Activated CD4-positive, alpha-beta T cell treated with anti-CD3 and anti-CD28 coated beads, Interleukin-2, amount 10 ng/mL, durations not matched to agents 7 days and 5 days (primary cell): Measurements from ENCODE around the gene PNPLA2. TPM values are rescaled to one million over a fixed set of nuclear protein-coding genes. Genes with fewer than 3 reads are reported as not detected.
A peak's percentile ranks its signal among the peaks of the same experiment; 100 is the strongest.

Experiments
- CTCF ChIA-PET: fragments of 350-600 bp; sonication (Branson Sonifier 250); formaldehyde crosslinking; loops from one replicate; lab custom pipeline; 2021; ENCODE audit warnings: antibody characterized with exemption; lab: Charles Lee
- POLR2A ChIA-PET: fragments of 350-600 bp; sonication (Branson Sonifier 250); formaldehyde crosslinking; loops from one replicate; lab custom pipeline; 2021; ENCODE audit warnings: antibody characterized with exemption; lab: Charles Lee
- DNase-seq: peaks from one replicate; pipeline ENCODE4 v3.0.0-alpha.2; 2020
- H3K27ac Mint-ChIP-seq: one replicate; pipeline ENCODE4 v1.8.0; 2021; ENCODE audit warnings: mild to moderate bottlenecking, moderate library complexity, mixed read lengths
- H3K27me3 Mint-ChIP-seq: one replicate; pipeline ENCODE4 v1.8.0; 2021; ENCODE audit warnings: mixed read lengths
- H3K36me3 Mint-ChIP-seq: one replicate; pipeline ENCODE4 v1.8.0; 2021; ENCODE audit warnings: low read depth, mixed read lengths
- H3K4me1 Mint-ChIP-seq: one replicate; pipeline ENCODE4 v1.8.0; 2021; ENCODE audit warnings: mixed read lengths
- H3K4me3 Mint-ChIP-seq: one replicate; pipeline ENCODE4 v1.8.0; 2021; ENCODE audit warnings: mild to moderate bottlenecking, moderate library complexity, mixed read lengths
- H3K9me3 Mint-ChIP-seq: one replicate; pipeline ENCODE4 v1.8.0; 2021; ENCODE audit warnings: mixed read lengths
- total RNA-seq, 2 experiments: library from RNA; stranded (reverse); gene quantifications; one replicate each; pipeline ENCODE4 v1.2.3, GENCODE V29; 2021

PNPLA2 gene
- total RNA-seq, 2 experiments from 2014 or later = 68.9 to 71.9 TPM

- DNase-seq = peak; percentile 97
- H3K27ac Mint-ChIP-seq = peak overlapping the region; percentile 92
- peaks cover 7% of the 10 kb centered on the region for H3K36me3 Mint-ChIP-seq
- H3K4me1 Mint-ChIP-seq = peaks cover 21% of the 10 kb centered on the region
- POLR2A ChIA-PET = interaction anchor here (1.1 kb wide), 1 partner anchor 11 kb away, joined by 3 read pairs; the partner anchor contains the start of gene RPLP2
- no peaks in the 10 kb centered on the region for H3K9me3 Mint-ChIP-seq
- CTCF ChIA-PET = interaction anchor here (1.0 to 2.1 kb wide), 7 partner anchors 10 to 30 kb away, joined by 3 to 12 read pairs (median 5); partner anchors contain the start of genes CEND1, POLR2L, RPLP2 and TSPAN4
- H3K4me3 Mint-ChIP-seq = peak overlapping the region; percentile 84
- H3K27me3 Mint-ChIP-seq = no peaks in the 10 kb centered on the region
These were observed 1.4 kb downstream of the PNPLA2 start for GRCh38 chr11:819943-820649.

- Mint-ChIP-seq H3K4me1 (peaks cover 21% of the 10 kb centered on the region), H3K36me3 (peaks cover 10% of the 10 kb centered on the region), H3K27ac (peak overlapping the region; percentile 19), H3K9me3 (no peaks in the 10 kb centered on the region), H3K27me3 (no peaks in the 10 kb centered on the region), H3K4me3 (peak overlapping the region; percentile 84)
- POLR2A ChIA-PET = no interaction called here
- DNase-seq = no peak
- CTCF ChIA-PET = interaction anchor here (1.0 to 2.1 kb wide), 2 partner anchors 10 to 21 kb away, joined by 4 to 6 read pairs; partner anchors contain the start of genes POLR2L and TSPAN4
These were observed 2.2 kb downstream of the PNPLA2 start for GRCh38 chr11:820655-821511.

DNA sequence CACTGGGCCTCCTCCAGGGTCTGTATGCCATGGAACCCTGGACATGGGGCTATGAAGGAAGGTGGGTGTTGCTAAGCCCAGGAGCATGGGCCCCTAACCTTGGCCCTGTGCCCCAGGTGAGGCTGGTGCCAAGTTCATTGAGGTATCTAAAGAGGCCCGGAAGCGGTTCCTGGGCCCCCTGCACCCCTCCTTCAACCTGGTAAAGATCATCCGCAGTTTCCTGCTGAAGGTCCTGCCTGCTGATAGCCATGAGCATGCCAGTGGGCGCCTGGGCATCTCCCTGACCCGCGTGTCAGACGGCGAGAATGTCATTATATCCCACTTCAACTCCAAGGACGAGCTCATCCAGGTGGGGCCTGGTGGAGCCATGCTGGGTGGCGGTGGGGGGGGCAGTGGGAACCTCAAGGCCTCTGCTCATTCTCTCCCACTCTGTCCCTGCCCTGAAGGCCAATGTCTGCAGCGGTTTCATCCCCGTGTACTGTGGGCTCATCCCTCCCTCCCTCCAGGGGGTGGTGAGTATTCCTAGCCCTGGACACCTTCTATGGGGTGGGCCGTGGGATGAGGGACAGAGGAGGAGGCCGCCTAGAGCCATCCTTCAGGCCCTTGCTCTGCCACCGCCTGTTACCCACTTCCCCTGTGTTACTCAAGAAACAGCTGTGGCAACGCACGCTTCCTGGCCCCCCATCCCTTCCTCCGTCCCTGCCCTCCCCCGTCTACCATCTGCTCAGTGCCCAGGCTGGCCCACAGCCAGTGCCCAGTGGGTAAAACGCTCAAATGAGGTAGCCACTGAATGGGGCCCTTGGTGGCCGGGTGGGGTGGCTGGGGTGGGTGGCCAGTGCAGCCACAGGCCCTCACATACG lies 3.0 kb downstream of the PNPLA2 start:
- H3K27ac Mint-ChIP-seq = no peak overlapping the region
- no peak for DNase-seq
- H3K27me3 Mint-ChIP-seq = no peaks in the 10 kb centered on the region
- H3K9me3 Mint-ChIP-seq = no peaks in the 10 kb centered on the region
- H3K4me3 Mint-ChIP-seq = peak overlapping the region; percentile 84
- POLR2A ChIA-PET = no interaction called here
- H3K4me1 Mint-ChIP-seq = peaks cover 26% of the 10 kb centered on the region
- CTCF ChIA-PET = no interaction called here
- peaks cover 10% of the 10 kb centered on the region for H3K36me3 Mint-ChIP-seq

GRCh38 chr11:823441-824291 lies 5.0 kb downstream of the PNPLA2 start:
- DNase-seq = no peak
- ChIA-PET CTCF (interaction anchor here (0.5 to 1.2 kb wide), 2 partner anchors 24 to 111 kb away, joined by 3 to 5 read pairs; no protein-coding TSS in a partner anchor), POLR2A (no interaction called here)
- peaks cover 10% of the 10 kb centered on the region for H3K36me3 Mint-ChIP-seq
- H3K4me3 Mint-ChIP-seq = no peak overlapping the region
- peaks cover 13% of the 10 kb centered on the region for H3K27me3 Mint-ChIP-seq
- H3K4me1 Mint-ChIP-seq = peaks cover 36% of the 10 kb centered on the region
- no peak overlapping the region for H3K27ac Mint-ChIP-seq
- no peaks in the 10 kb centered on the region for H3K9me3 Mint-ChIP-seq

DNA sequence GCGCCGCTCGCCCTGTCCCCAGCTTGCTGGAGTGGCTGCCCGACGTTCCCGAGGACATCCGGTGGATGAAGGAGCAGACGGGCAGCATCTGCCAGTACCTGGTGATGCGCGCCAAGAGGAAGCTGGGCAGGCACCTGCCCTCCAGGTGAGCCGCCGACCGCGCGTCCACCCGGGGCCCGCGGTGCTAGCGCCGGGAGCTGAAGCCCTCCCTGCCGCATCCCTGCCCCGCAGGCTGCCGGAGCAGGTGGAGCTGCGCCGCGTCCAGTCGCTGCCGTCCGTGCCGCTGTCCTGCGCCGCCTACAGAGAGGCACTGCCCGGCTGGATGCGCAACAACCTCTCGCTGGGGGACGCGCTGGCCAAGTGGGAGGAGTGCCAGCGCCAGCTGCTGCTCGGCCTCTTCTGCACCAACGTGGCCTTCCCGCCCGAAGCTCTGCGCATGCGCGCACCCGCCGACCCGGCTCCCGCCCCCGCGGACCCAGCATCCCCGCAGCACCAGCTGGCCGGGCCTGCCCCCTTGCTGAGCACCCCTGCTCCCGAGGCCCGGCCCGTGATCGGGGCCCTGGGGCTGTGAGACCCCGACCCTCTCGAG lies 5.7 kb downstream of the PNPLA2 start:
- POLR2A ChIA-PET = no interaction called here
- Mint-ChIP-seq H3K4me3 (no peak overlapping the region), H3K27me3 (peaks cover 20% of the 10 kb centered on the region)

DNA sequence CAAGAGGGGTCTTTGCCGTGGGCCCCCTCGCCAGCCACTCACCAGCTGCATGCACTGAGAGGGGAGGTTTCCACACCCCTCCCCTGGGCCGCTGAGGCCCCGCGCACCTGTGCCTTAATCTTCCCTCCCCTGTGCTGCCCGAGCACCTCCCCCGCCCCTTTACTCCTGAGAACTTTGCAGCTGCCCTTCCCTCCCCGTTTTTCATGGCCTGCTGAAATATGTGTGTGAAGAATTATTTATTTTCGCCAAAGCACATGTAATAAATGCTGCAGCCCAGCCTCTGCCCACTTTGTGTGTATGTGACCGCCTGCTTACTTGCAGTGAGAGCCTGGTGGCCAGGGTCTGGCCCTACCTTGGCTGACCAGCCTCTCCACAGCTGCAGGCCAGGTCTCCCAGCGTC lies 6.2 kb downstream of the PNPLA2 start:
- H3K4me3 Mint-ChIP-seq = no peak overlapping the region
- CTCF ChIA-PET = interaction anchor here (1.2 kb wide), 1 partner anchor 23 kb away, joined by 3 read pairs; no protein-coding TSS in a partner anchor
- H3K36me3 Mint-ChIP-seq = peaks cover 10% of the 10 kb centered on the region
- POLR2A ChIA-PET = no interaction called here
- no peak overlapping the region for H3K27ac Mint-ChIP-seq
- no peak for DNase-seq
- H3K27me3 Mint-ChIP-seq = peaks cover 25% of the 10 kb centered on the region
- no peaks in the 10 kb centered on the region for H3K9me3 Mint-ChIP-seq
- peaks cover 46% of the 10 kb centered on the region for H3K4me1 Mint-ChIP-seq

More for the DNA sequence above, 5.7 kb downstream of the PNPLA2 start:
- Mint-ChIP-seq H3K36me3 (peaks cover 10% of the 10 kb centered on the region), H3K4me1 (peaks cover 42% of the 10 kb centered on the region), H3K27ac (no peak overlapping the region), H3K9me3 (no peaks in the 10 kb centered on the region)
- DNase-seq = no peak
- CTCF ChIA-PET = interaction anchor here (0.5 to 1.2 kb wide), 2 partner anchors 24 to 111 kb away, joined by 3 to 5 read pairs; no protein-coding TSS in a partner anchor

GRCh38 chr11:825366-826226 lies 6.9 kb downstream of the PNPLA2 start:
- Mint-ChIP-seq H3K36me3 (peaks cover 10% of the 10 kb centered on the region), H3K9me3 (no peaks in the 10 kb centered on the region), H3K4me3 (no peak overlapping the region), H3K4me1 (peaks cover 40% of the 10 kb centered on the region), H3K27ac (no peak overlapping the region), H3K27me3 (peaks cover 28% of the 10 kb centered on the region)
- POLR2A ChIA-PET = no interaction called here
- CTCF ChIA-PET = no interaction called here
- no peak for DNase-seq

GRCh38 chr11:826227-826621 lies 7.5 kb downstream of the PNPLA2 start:
- peaks cover 10% of the 10 kb centered on the region for H3K36me3 Mint-ChIP-seq
- peak overlapping the region; percentile 73 for H3K4me3 Mint-ChIP-seq
- H3K9me3 Mint-ChIP-seq = no peaks in the 10 kb centered on the region
- H3K27me3 Mint-ChIP-seq = peaks cover 33% of the 10 kb centered on the region
- H3K27ac Mint-ChIP-seq = peak overlapping the region; percentile 84
- DNase-seq = no peak
- peaks cover 36% of the 10 kb centered on the region for H3K4me1 Mint-ChIP-seq
- POLR2A ChIA-PET = no interaction called here
- CTCF ChIA-PET = no interaction called here

DNA sequence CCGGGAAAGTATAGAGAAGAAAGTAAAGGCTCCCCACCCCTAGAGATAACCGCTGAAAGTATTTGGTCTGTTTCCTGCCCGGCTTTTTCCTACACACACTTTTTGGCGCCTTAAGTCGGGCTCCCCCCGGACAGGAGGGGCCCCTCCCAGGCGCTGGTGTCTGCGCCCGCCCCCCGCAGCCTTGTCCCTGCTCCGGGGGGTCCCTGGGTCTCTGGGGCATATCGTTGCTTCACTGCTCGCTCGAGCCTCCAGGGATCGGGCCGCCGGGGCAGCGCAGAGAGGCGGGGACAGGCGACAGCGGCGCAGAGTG lies 8.1 kb downstream of the PNPLA2 start:
- Mint-ChIP-seq H3K4me1 (peaks cover 39% of the 10 kb centered on the region), H3K4me3 (peak overlapping the region; percentile 73)

GRCh38 chr11:827146-827896 lies 8.6 kb downstream of the PNPLA2 start:
- Mint-ChIP-seq H3K36me3 (peaks cover 10% of the 10 kb centered on the region), H3K4me3 (peak overlapping the region; percentile 73), H3K4me1 (peaks cover 37% of the 10 kb centered on the region), H3K9me3 (no peaks in the 10 kb centered on the region), H3K27ac (peak overlapping the region; percentile 81), H3K27me3 (peaks cover 42% of the 10 kb centered on the region)
- ChIA-PET CTCF (interaction anchor here (1.2 to 1.4 kb wide), 2 partner anchors 16 to 30 kb away, joined by 3 to 4 read pairs; partner anchors contain the start of genes POLR2L and TSPAN4), POLR2A (no interaction called here)
- DNase-seq = peak; percentile 36

More for the DNA sequence above, 8.1 kb downstream of the PNPLA2 start:
- Mint-ChIP-seq H3K27me3 (peaks cover 39% of the 10 kb centered on the region), H3K9me3 (no peaks in the 10 kb centered on the region), H3K36me3 (peaks cover 10% of the 10 kb centered on the region), H3K27ac (peak overlapping the region; percentile 84)
- POLR2A ChIA-PET = no interaction called here
- DNase-seq = no peak
- CTCF ChIA-PET = interaction anchor here (1.2 kb wide), 1 partner anchor 30 kb away, joined by 3 read pairs; no protein-coding TSS in a partner anchor
